Ishikawa (cell line): ENCODE data around the gene RHOV.

Experiments used
- CEBPB ChIP-seq: IDR thresholded peaks from 2 replicates; pipeline ENCODE4 v1.6.1; 2012
- CREB1 ChIP-seq: IDR thresholded peaks from 2 replicates; pipeline ENCODE4 v1.6.1; 2012; ENCODE audit warnings: low read depth
- EP300 ChIP-seq: IDR thresholded peaks from 2 replicates; pipeline ENCODE4 v1.6.1; 2012; ENCODE audit warnings: borderline replicate concordance
- FOXM1 ChIP-seq: IDR thresholded peaks from 2 replicates; pipeline ENCODE4 v1.6.1; 2012; ENCODE audit warnings: low read depth, borderline replicate concordance
- MAX ChIP-seq: IDR thresholded peaks from 2 replicates; pipeline ENCODE4 v1.6.1; 2012
- RAD21 ChIP-seq: IDR thresholded peaks from 2 replicates; pipeline ENCODE4 v1.6.1; 2012; ENCODE audit warnings: low read depth
- REST ChIP-seq: IDR thresholded peaks from 2 replicates; pipeline ENCODE4 v1.6.1; 2012; ENCODE audit warnings: low read depth, mild to moderate bottlenecking
- TAF1 ChIP-seq: IDR thresholded peaks from 2 replicates; pipeline ENCODE4 v1.6.1; 2012; ENCODE audit warnings: low read depth, mild to moderate bottlenecking
- USF1 ChIP-seq: IDR thresholded peaks from 2 replicates; pipeline ENCODE4 v1.6.1; 2012

GRCh38 chr15:40911141-40911540 lies 37.1 kb upstream of the RHOV start:
- TF ChIP-seq USF1, result no peak
- TF ChIP-seq TAF1, result no peak
- no peak for TF ChIP-seq RAD21
- TF ChIP-seq CREB1, result no peak
- TF ChIP-seq FOXM1, result no peak
- TF ChIP-seq REST, result no peak
- no peak for TF ChIP-seq MAX
- TF ChIP-seq CEBPB, result no peak
- TF ChIP-seq EP300, result no peak
